HG03521 (cell line): ENCODE data around the gene DNM1.

Experiments used
- ATAC-seq: cut with Tn5 transposase; IDR thresholded peaks from one replicate; pipeline ENCODE4 v1.9.1; 2021; ENCODE audit warnings: mild to moderate bottlenecking, moderate library complexity; ENCODE audit not compliant: unreplicated experiment

DNM1 gene

GRCh38 chr9:128249908-128250838 lies 47.0 kb downstream of the DNM1 start:
- ATAC-seq = peak; percentile 88

GRCh38 chr9:128250839-128251731 lies 47.9 kb downstream of the DNM1 start:
- ATAC-seq = no peak

- no peak for ATAC-seq
Observed at GRCh38 chr9:128251732-128252100, 48.5 kb downstream of the DNM1 start.

GRCh38 chr9:128252317-128253139 lies 49.3 kb downstream of the DNM1 start:
- no peak for ATAC-seq

GRCh38 chr9:128253140-128253990 lies 50.2 kb downstream of the DNM1 start:
- no peak for ATAC-seq

- no peak for ATAC-seq
Observed at GRCh38 chr9:128253991-128254346, 50.8 kb downstream of the DNM1 start.

GRCh38 chr9:128254362-128254761 lies 51.2 kb downstream of the DNM1 start:
- no peak for ATAC-seq

GRCh38 chr9:128254855-128255759 lies 51.9 kb downstream of the DNM1 start:
- no peak for ATAC-seq

- ATAC-seq = no peak
Observed at GRCh38 chr9:128257086-128257825, 54.1 kb downstream of the DNM1 start.

- ATAC-seq = no peak
Observed at GRCh38 chr9:128257907-128258306, 54.7 kb downstream of the DNM1 start.

- ATAC-seq = no peak
Observed at GRCh38 chr9:128258326-128258725, 55.1 kb downstream of the DNM1 start.

- ATAC-seq = no peak
Observed at GRCh38 chr9:128259156-128259555, 56.0 kb downstream of the DNM1 start.

- ATAC-seq = no peak
Observed at GRCh38 chr9:128260340-128260739, 57.2 kb downstream of the DNM1 start.

GRCh38 chr9:128262687-128263086 lies 59.5 kb downstream of the DNM1 start:
- ATAC-seq = no peak

GRCh38 chr9:128265348-128265847 lies 62.2 kb downstream of the DNM1 start:
- no peak for ATAC-seq

GRCh38 chr9:128266868-128267590 lies 63.9 kb downstream of the DNM1 start:
- no peak for ATAC-seq

- ATAC-seq = no peak
Observed at GRCh38 chr9:128271112-128271511, 67.9 kb downstream of the DNM1 start.
